Measurements from ENCODE around the gene REEP6. TPM values are rescaled to one million over a fixed set of nuclear protein-coding genes. Genes with fewer than 3 reads are reported as not detected.

REEP6 gene
- total RNA-seq, 1 donor from 2014 or later: 4.8 TPM

DNA sequence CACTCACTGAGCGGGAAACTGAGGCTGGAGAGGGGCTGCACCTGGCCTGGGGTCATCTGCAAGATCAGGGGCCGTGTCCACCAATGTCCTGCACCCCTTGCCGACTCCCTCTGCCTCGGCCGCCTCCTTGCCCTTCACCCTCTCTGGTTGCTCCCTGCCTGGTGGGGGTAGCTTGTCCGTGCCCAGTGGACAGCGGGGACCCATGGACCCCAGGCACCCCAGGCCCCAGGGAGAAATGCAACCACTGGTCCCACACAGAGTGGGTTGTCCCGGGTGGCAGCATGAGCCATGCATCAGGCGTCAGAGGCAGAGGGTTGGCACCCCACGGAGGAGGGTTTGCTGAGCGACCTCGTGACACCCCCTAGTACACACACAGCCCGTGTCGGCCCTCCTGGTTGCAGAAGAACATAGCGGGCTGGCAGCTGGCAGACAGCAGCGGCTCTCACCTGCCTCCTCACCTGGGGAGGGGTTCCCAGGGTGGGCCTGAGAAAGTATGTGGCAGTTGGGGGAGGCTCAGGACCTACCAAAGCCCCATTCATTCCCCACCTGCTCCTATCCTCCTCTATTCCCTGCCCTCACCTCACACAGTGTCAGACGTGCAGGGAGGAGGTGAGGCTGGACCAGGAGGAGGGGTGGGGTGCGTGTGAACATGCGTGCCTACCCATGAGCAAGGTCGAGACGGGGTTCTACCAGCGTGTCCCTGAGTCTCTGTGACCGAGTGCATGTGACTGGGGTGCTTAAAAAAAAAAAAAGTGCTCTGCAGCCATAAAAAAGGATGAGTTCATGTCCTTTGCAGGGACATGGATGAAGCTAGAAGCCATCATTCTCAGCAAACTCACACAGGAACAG, 13.2 kb downstream of the REEP6 start:
- Histone ChIP-seq H3K27ac (no peak overlapping the region), H2AFZ (replicated peaks) (no peak overlapping the region), H3K4me1 (no peaks in the 10 kb centered on the region), H4K20me1 (ENCODE audit: low read depth) (no peaks in the 10 kb centered on the region), H3K4me2 (no peak overlapping the region), H3K9me3 (ENCODE audit: low read depth) (peaks cover 6% of the 10 kb centered on the region), H3K79me2 (ENCODE audit: low read depth) (no peaks in the 10 kb centered on the region), H3F3A (ENCODE audit: low read depth) (peaks cover 23% of the 10 kb centered on the region), H3K36me3 (no peaks in the 10 kb centered on the region), H3K27me3 (peaks cover 41% of the 10 kb centered on the region), H3K9ac (no peak overlapping the region), H3K4me3 (no peak overlapping the region)
- DNase-seq (ENCODE audit: low spot score): no peak
- no peaks in the 10 kb centered on the region for H3K36me3 Mint-ChIP-seq
- peak overlapping the region; percentile 21 for H3K4me3 Mint-ChIP-seq
- peaks cover 10% of the 10 kb centered on the region for H3K27me3 Mint-ChIP-seq (ENCODE audit: insufficient read depth, low read depth)
- TF ChIP-seq EZH2phosphoT487 (IDR thresholded peaks at IDR 0.05) (no peak), EZH2 (IDR thresholded peaks at IDR 0.05) (no peak)
- TF ChIP-seq, protein P1, sequence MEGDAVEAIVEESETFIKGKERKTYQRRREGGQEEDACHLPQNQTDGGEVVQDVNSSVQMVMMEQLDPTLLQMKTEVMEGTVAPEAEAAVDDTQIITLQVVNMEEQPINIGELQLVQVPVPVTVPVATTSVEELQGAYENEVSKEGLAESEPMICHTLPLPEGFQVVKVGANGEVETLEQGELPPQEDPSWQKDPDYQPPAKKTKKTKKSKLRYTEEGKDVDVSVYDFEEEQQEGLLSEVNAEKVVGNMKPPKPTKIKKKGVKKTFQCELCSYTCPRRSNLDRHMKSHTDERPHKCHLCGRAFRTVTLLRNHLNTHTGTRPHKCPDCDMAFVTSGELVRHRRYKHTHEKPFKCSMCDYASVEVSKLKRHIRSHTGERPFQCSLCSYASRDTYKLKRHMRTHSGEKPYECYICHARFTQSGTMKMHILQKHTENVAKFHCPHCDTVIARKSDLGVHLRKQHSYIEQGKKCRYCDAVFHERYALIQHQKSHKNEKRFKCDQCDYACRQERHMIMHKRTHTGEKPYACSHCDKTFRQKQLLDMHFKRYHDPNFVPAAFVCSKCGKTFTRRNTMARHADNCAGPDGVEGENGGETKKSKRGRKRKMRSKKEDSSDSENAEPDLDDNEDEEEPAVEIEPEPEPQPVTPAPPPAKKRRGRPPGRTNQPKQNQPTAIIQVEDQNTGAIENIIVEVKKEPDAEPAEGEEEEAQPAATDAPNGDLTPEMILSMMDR (IDR thresholded peaks at IDR 0.05): no peak
- peaks cover 19% of the 10 kb centered on the region for H3K4me1 Mint-ChIP-seq
- H3K9me3 Mint-ChIP-seq: peaks cover 9% of the 10 kb centered on the region
- peak overlapping the region; percentile 48 for H3K27ac Mint-ChIP-seq

- Mint-ChIP-seq H3K9me3 (peaks cover 9% of the 10 kb centered on the region), H3K27ac (no peak overlapping the region), H3K27me3 (ENCODE audit: insufficient read depth, low read depth) (peaks cover 11% of the 10 kb centered on the region), H3K4me1 (peaks cover 25% of the 10 kb centered on the region), H3K36me3 (no peaks in the 10 kb centered on the region), H3K4me3 (no peak overlapping the region)
- no peak for DNase-seq (ENCODE audit: low spot score)
- Histone ChIP-seq H3K79me2 (ENCODE audit: low read depth) (no peaks in the 10 kb centered on the region), H4K20me1 (ENCODE audit: low read depth) (no peaks in the 10 kb centered on the region), H3K4me1 (peaks cover 4% of the 10 kb centered on the region), H3K9me3 (ENCODE audit: low read depth) (peaks cover 3% of the 10 kb centered on the region), H3F3A (ENCODE audit: low read depth) (peaks cover 31% of the 10 kb centered on the region), H3K36me3 (no peaks in the 10 kb centered on the region), H3K27ac (no peak overlapping the region), H3K27me3 (peaks cover 44% of the 10 kb centered on the region), H3K4me3 (no peak overlapping the region), H3K4me2 (no peak overlapping the region), H2AFZ (replicated peaks) (no peak overlapping the region), H3K9ac (no peak overlapping the region)
- TF ChIP-seq EZH2phosphoT487 (IDR thresholded peaks at IDR 0.05) (no peak), EZH2 (IDR thresholded peaks at IDR 0.05) (no peak)
- TF ChIP-seq, protein P1 (IDR thresholded peaks at IDR 0.05): no peak
Measured at GRCh38 chr19:1505012-1505411, 14.0 kb downstream of the REEP6 start.

DNA sequence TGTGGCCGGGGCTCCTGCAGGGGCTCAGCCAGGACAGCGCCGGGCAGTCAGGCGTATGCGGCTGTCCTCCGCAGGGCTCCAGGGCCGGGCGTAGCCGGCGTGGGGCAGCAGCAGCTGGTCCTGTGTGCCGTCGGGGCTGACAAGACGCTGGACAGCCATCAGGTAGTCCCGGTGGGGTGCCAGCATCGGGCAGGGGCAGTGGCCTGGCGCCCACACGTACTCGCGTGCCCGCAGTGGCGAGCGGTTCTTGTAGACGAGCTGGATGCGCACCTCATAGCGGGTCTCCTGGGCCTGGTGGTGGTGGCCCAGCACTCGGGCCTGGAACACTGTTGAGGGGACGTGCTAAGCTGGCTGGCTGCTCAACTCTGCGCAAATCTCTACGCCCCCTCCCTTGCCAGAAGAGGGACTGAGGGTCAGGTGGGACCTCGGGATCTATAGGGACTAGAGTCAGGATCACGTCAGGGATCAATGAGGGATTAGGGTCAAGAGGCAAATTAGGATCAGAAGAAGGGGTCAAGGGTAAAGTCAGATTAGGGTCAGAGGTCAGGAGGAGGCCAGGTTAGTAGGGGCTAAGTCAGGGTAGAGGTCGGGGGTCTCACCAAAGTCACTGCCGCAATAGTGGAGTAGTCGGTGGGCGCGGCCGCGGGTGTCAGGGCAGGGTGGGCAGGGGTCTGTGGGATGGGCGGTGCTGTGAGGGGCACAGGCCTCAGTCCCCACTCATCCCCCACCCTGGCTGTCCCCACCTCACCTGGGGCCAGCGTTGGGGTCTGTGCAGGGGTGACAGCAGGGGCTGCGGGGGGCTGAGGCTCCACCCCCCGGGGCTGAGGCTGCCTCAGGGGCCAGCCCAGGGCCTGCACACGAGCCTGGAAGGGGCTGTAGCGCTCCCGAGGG, 15.3 kb downstream of the REEP6 start:
- Histone ChIP-seq H3K9ac (no peak overlapping the region), H3K79me2 (ENCODE audit: low read depth) (no peaks in the 10 kb centered on the region), H3F3A (ENCODE audit: low read depth) (peaks cover 38% of the 10 kb centered on the region), H3K4me3 (no peak overlapping the region), H3K4me2 (no peak overlapping the region), H3K9me3 (ENCODE audit: low read depth) (no peaks in the 10 kb centered on the region), H3K27me3 (peaks cover 56% of the 10 kb centered on the region), H3K4me1 (peaks cover 13% of the 10 kb centered on the region), H3K36me3 (no peaks in the 10 kb centered on the region), H2AFZ (replicated peaks) (no peak overlapping the region), H3K27ac (no peak overlapping the region), H4K20me1 (ENCODE audit: low read depth) (no peaks in the 10 kb centered on the region)
- TF ChIP-seq EZH2 (IDR thresholded peaks at IDR 0.05) (no peak), EZH2phosphoT487 (IDR thresholded peaks at IDR 0.05) (no peak)
- TF ChIP-seq, protein P1 (IDR thresholded peaks at IDR 0.05): no peak
- Mint-ChIP-seq H3K4me3 (peak overlapping the region; percentile 8), H3K36me3 (no peaks in the 10 kb centered on the region), H3K9me3 (peaks cover 6% of the 10 kb centered on the region), H3K27ac (peak overlapping the region; percentile 24), H3K27me3 (ENCODE audit: insufficient read depth, low read depth) (peaks cover 16% of the 10 kb centered on the region), H3K4me1 (peaks cover 26% of the 10 kb centered on the region)
- no peak for DNase-seq (ENCODE audit: low spot score)
